Measurements from ENCODE around the gene CCNL2. TPM values are rescaled to one million over a fixed set of nuclear protein-coding genes. Genes with fewer than 3 reads are reported as not detected.

CCNL2 gene
- total and polyA plus RNA-seq, 8 donors = 33.4 to 739 (median 277) TPM

- Histone ChIP-seq H3K27ac (no peak overlapping the region), H3K36me3 (peaks cover 78 to 91% (median 89%) of the 10 kb centered on the region in 4 donors), H3K4me3 (no peak overlapping the region), H3K9me3 (no peaks in the 10 kb centered on the region), H3K4me1 (peaks cover 12 to 40% (median 28%) of the 10 kb centered on the region in 4 donors), H3K27me3 (no peaks in the 10 kb centered on the region)
- 87 to 98% (median 96%) methylated on average over 7 of the region's 7 CpGs for WGBS, 5 donors
- intact Hi-C loops (cut with DNase I; ENCODE audit: low total_unique reads) = no loop called here
- TF ChIP-seq POLR2A (IDR thresholded peaks at IDR 0.05) (no peak), POLR2AphosphoS5 (IDR thresholded peaks at IDR 0.05) (no peak), EP300 (IDR thresholded peaks at IDR 0.05) (no peak), CTCF (IDR thresholded peaks at IDR 0.05) (no peak)
- DNase-seq = no peak
Observed at GRCh38 chr1:1394116-1394515, 5.0 kb downstream of the CCNL2 start.

GRCh38 chr1:1393428-1393827 is 5.7 kb downstream of the CCNL2 start:
- no peaks in the 10 kb centered on the region for H3K9me3 ChIP-seq
- peaks cover 85 to 98% (median 95%) of the 10 kb centered on the region in 4 donors for H3K36me3 ChIP-seq
- no peaks in the 10 kb centered on the region for H3K27me3 ChIP-seq
- WGBS, 5 donors = 88 to 96% (median 92%) methylated on average over 11 of the region's 11 CpGs
- peaks cover 12 to 38% (median 26%) of the 10 kb centered on the region in 4 donors for H3K4me1 ChIP-seq
- no peak overlapping the region for H3K27ac ChIP-seq
- intact Hi-C loops (cut with DNase I; ENCODE audit: low total_unique reads) = no loop called here
- H3K4me3 ChIP-seq = no peak overlapping the region
- no peak for DNase-seq
- TF ChIP-seq CTCF (IDR thresholded peaks at IDR 0.05) (no peak), POLR2A (IDR thresholded peaks at IDR 0.05) (no peak), EP300 (IDR thresholded peaks at IDR 0.05) (no peak), POLR2AphosphoS5 (IDR thresholded peaks at IDR 0.05) (no peak)

- no peaks in the 10 kb centered on the region for H3K9me3 ChIP-seq
- H3K4me3 ChIP-seq = no peak overlapping the region
- no peak overlapping the region for H3K27ac ChIP-seq
- WGBS, 5 donors = 87 to 98% (median 94%) methylated on average over 4 of the region's 4 CpGs
- TF ChIP-seq EP300 (IDR thresholded peaks at IDR 0.05) (no peak), CTCF (IDR thresholded peaks at IDR 0.05) (no peak), POLR2AphosphoS5 (IDR thresholded peaks at IDR 0.05) (no peak), POLR2A (IDR thresholded peaks at IDR 0.05) (no peak)
- H3K4me1 ChIP-seq = peaks cover 8 to 34% (median 22%) of the 10 kb centered on the region in 4 donors
- intact Hi-C loops (cut with DNase I; ENCODE audit: low total_unique reads) = no loop called here
- H3K27me3 ChIP-seq = no peaks in the 10 kb centered on the region
- no peak for DNase-seq
- peaks cover 89 to 100% (median 98%) of the 10 kb centered on the region in 4 donors for H3K36me3 ChIP-seq
Observed at GRCh38 chr1:1393014-1393413, 6.1 kb downstream of the CCNL2 start.

- H3K4me3 ChIP-seq = no peak overlapping the region
- H3K27me3 ChIP-seq = no peaks in the 10 kb centered on the region
- WGBS, 5 donors = 84 to 92% (median 89%) methylated on average over 12 of the region's 12 CpGs
- H3K9me3 ChIP-seq = no peaks in the 10 kb centered on the region
- H3K36me3 ChIP-seq = peaks cover 96 to 100% (median 100%) of the 10 kb centered on the region in 4 donors
- DNase-seq = no peak
- H3K4me1 ChIP-seq = peaks cover 0 to 16% (median 6%) of the 10 kb centered on the region in 4 donors
- TF ChIP-seq CTCF (IDR thresholded peaks at IDR 0.05) (no peak), EP300 (IDR thresholded peaks at IDR 0.05) (no peak), POLR2A (IDR thresholded peaks at IDR 0.05) (no peak), POLR2AphosphoS5 (IDR thresholded peaks at IDR 0.05) (no peak)
- intact Hi-C loops (cut with DNase I; ENCODE audit: low total_unique reads) = no loop called here
- H3K27ac ChIP-seq = no peak overlapping the region
Observed at GRCh38 chr1:1391225-1391624, 7.9 kb downstream of the CCNL2 start.
